Measurements from ENCODE around the gene HIP1.

The HIP1 gene

GRCh38 chr7:75669579-75669978 lies 69.2 kb downstream of the HIP1 start:
- DNase-seq (ENCODE audit: low read depth), result no peak

- DNase-seq (ENCODE audit: low read depth), result no peak
Measured at GRCh38 chr7:75667938-75668337, 70.8 kb downstream of the HIP1 start.

GRCh38 chr7:75663302-75663907 lies 75.3 kb downstream of the HIP1 start:
- DNase-seq (ENCODE audit: low read depth), result no peak

GRCh38 chr7:75662579-75663301 lies 76.0 kb downstream of the HIP1 start:
- no peak for DNase-seq (ENCODE audit: low read depth)

- no peak for DNase-seq (ENCODE audit: low read depth)
Measured at GRCh38 chr7:75660566-75661215, 78.0 kb downstream of the HIP1 start.

GRCh38 chr7:75658802-75659201 lies 79.9 kb downstream of the HIP1 start:
- no peak for DNase-seq (ENCODE audit: low read depth)

- DNase-seq (ENCODE audit: low read depth), result no peak
Measured at GRCh38 chr7:75658369-75658768, 80.4 kb downstream of the HIP1 start.

- no peak for DNase-seq (ENCODE audit: low read depth)
Measured at GRCh38 chr7:75657866-75658265, 80.9 kb downstream of the HIP1 start.

- no peak for DNase-seq (ENCODE audit: low read depth)
Measured at GRCh38 chr7:75656740-75657139, 82.0 kb downstream of the HIP1 start.

- no peak for DNase-seq (ENCODE audit: low read depth)
Measured at GRCh38 chr7:75655536-75655935, 83.2 kb downstream of the HIP1 start.

GRCh38 chr7:75654855-75655254 lies 83.9 kb downstream of the HIP1 start:
- DNase-seq (ENCODE audit: low read depth), result no peak

- DNase-seq (ENCODE audit: low read depth), result no peak
Measured at GRCh38 chr7:75653651-75654050, 85.1 kb downstream of the HIP1 start.

- DNase-seq (ENCODE audit: low read depth), result no peak
Measured at GRCh38 chr7:75652788-75653187, 86.0 kb downstream of the HIP1 start.

GRCh38 chr7:75650681-75651080 lies 88.1 kb downstream of the HIP1 start:
- DNase-seq (ENCODE audit: low read depth), result no peak

GRCh38 chr7:75650062-75650461 lies 88.7 kb downstream of the HIP1 start:
- no peak for DNase-seq (ENCODE audit: low read depth)

GRCh38 chr7:75649462-75649861 lies 89.3 kb downstream of the HIP1 start:
- DNase-seq (ENCODE audit: low read depth), result no peak

- no peak for DNase-seq (ENCODE audit: low read depth)
Measured at GRCh38 chr7:75647709-75648438, 90.9 kb downstream of the HIP1 start.

GRCh38 chr7:75646571-75647102 lies 92.1 kb downstream of the HIP1 start:
- no peak for DNase-seq (ENCODE audit: low read depth)

- DNase-seq (ENCODE audit: low read depth), result no peak
Measured at GRCh38 chr7:75645570-75645969, 93.2 kb downstream of the HIP1 start.

GRCh38 chr7:75644589-75644988 lies 94.2 kb downstream of the HIP1 start:
- DNase-seq (ENCODE audit: low read depth), result no peak

GRCh38 chr7:75642810-75643486 lies 95.8 kb downstream of the HIP1 start:
- DNase-seq (ENCODE audit: low read depth), result peak; percentile 49

- no peak for DNase-seq (ENCODE audit: low read depth)
Measured at GRCh38 chr7:75640201-75640600, 98.5 kb downstream of the HIP1 start.

All from stimulated activated CD8-positive, alpha-beta memory T cell treated with anti-CD3 and anti-CD28 coated beads, Interleukin-12 subunit alpha, Interleukin-12 subunit beta, amount 100 ng/mL, for 1 hour (primary cell).